ENCODE measurements around the gene OR4F15. TPM values are rescaled to one million over a fixed set of nuclear protein-coding genes. Genes with fewer than 3 reads are reported as not detected.

The OR4F15 gene
- total and polyA plus RNA-seq, 2 of the 8 experiments (the other 6 are each of a cell fraction or from before 2014, with no cell fraction given): not detected

DNA sequence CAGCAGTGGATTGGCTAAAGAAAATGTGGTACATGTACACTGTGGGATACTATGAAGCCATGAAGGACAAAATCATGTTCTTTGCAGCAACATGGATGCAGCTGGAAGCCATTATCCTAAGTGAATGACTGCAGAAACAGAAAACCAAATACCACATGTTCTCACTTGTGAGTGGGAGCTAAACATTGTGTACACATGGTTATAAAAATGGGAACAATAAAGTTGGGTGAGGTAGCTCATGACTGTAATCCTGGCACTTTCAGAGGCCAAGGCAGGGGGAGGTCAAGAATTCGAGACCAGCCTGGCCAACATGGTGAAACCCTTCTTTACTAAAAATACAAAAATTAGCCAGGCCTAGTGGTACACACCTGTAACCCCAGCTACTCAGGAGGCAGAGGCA, 12.3 kb upstream of the OR4F15 start:
- FAIRE-seq (no peak), DNase-seq (ENCODE audit: low read depth in 1 of 2, low spot score in 2 of 2) (no peak)
- TF ChIP-seq TEAD4 (IDR thresholded peaks at IDR 0.05; ENCODE audit: low read depth, low read length) (no peak), SP1 (IDR thresholded peaks at IDR 0.05; ENCODE audit: low read depth, low read length) (no peak), GTF2F1 (IDR thresholded peaks at IDR 0.05; ENCODE audit: borderline replicate concordance, low read depth, low read length) (no peak)
- TF ChIP-seq, protein P1, sequence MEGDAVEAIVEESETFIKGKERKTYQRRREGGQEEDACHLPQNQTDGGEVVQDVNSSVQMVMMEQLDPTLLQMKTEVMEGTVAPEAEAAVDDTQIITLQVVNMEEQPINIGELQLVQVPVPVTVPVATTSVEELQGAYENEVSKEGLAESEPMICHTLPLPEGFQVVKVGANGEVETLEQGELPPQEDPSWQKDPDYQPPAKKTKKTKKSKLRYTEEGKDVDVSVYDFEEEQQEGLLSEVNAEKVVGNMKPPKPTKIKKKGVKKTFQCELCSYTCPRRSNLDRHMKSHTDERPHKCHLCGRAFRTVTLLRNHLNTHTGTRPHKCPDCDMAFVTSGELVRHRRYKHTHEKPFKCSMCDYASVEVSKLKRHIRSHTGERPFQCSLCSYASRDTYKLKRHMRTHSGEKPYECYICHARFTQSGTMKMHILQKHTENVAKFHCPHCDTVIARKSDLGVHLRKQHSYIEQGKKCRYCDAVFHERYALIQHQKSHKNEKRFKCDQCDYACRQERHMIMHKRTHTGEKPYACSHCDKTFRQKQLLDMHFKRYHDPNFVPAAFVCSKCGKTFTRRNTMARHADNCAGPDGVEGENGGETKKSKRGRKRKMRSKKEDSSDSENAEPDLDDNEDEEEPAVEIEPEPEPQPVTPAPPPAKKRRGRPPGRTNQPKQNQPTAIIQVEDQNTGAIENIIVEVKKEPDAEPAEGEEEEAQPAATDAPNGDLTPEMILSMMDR (IDR thresholded peaks at IDR 0.05; ENCODE audit: control extremely low read depth in 1 of 3, insufficient read depth in 1 of 3, low read depth in 1 of 3, low read length in 3 of 3): no peak
- Histone ChIP-seq H3K56ac (replicated peaks; ENCODE audit: insufficient read length, low read depth, low read length) (no peak overlapping the region), H3K9me3 (ENCODE audit: insufficient read depth in 2 of 2, low read depth in 1 of 2, low read length in 1 of 2) (peaks cover 11 to 25% of the 10 kb centered on the region in 2 experiments; a peak in 3 of 4 replicates), H3K36me3 (ENCODE audit: control insufficient read depth in 2 of 4, insufficient read depth in 4 of 4, low read length in 3 of 4) (no peaks in the 10 kb centered on the region), H3K23me2 (ENCODE audit: low read depth, low read length) (no peaks in the 10 kb centered on the region), H4K20me1 (replicated peaks in 1 of 2; ENCODE audit: control insufficient read depth in 1 of 2, insufficient read depth in 2 of 2, low read length in 2 of 2) (no peaks in the 10 kb centered on the region), H3K4me3 (ENCODE audit: extremely low read depth in 1 of 4, insufficient read depth in 2 of 4, low read depth in 3 of 4, low read length in 4 of 4) (no peak overlapping the region), H2BK12ac (ENCODE audit: low read depth, low read length) (no peak overlapping the region), H3K4ac (replicated peaks; ENCODE audit: insufficient read length, low read depth, low read length) (no peak overlapping the region), H3K18ac (ENCODE audit: extremely low read depth, low read length) (no peak overlapping the region), H4K91ac (replicated peaks; ENCODE audit: insufficient read length, low read length) (no peak overlapping the region), H3K79me1 (ENCODE audit: low read depth, low read length) (no peaks in the 10 kb centered on the region), H3K9ac (replicated peaks in 1 of 4; ENCODE audit: extremely low read depth in 1 of 4, low read depth in 3 of 4, low read length in 3 of 4) (no peak overlapping the region), H3K79me2 (ENCODE audit: control insufficient read depth in 1 of 2, insufficient read depth in 2 of 2, low read length in 2 of 2) (no peaks in the 10 kb centered on the region), H3K27me3 (replicated peaks in 1 of 4; ENCODE audit: control insufficient read depth in 3 of 4, extremely low read depth in 1 of 4, insufficient read depth in 3 of 4, low read length in 3 of 4) (no peaks in the 10 kb centered on the region), H2AK5ac (ENCODE audit: low read depth, low read length) (no peak overlapping the region), H3K23ac (ENCODE audit: insufficient read length) (no peak overlapping the region), H3K27ac (ENCODE audit: low read depth, low read length) (no peak overlapping the region), H2AFZ (ENCODE audit: low read length) (no peak overlapping the region), H2BK5ac (ENCODE audit: low read depth, low read length) (no peak overlapping the region), H3K14ac (ENCODE audit: insufficient read length) (no peak overlapping the region), H4K8ac (ENCODE audit: extremely low read depth, insufficient read depth, low read length) (no peak overlapping the region), H4K5ac (ENCODE audit: insufficient read length, low read depth, low read length) (no peak overlapping the region), H3K4me2 (ENCODE audit: insufficient read depth in 1 of 2, low read depth in 2 of 2, low read length in 2 of 2) (no peak overlapping the region), H2BK20ac (ENCODE audit: low read length) (no peak overlapping the region), H2BK120ac (replicated peaks; ENCODE audit: low read depth, low read length) (no peak overlapping the region), H3K4me1 (replicated peaks in 1 of 4; ENCODE audit: control insufficient read depth in 3 of 4, insufficient read depth in 4 of 4, low read length in 3 of 4) (no peaks in the 10 kb centered on the region), H2BK15ac (ENCODE audit: low read length) (no peak overlapping the region)
- 78% methylated on average over 1 of the region's 1 CpG; no CpG with 5 or more reads in 1 of the 2 experiments for WGBS, 2 experiments (ENCODE audit: extremely low coverage in 1 of 2, insufficient coverage in 1 of 2, insufficient read length in 1 of 2, insufficient replicate concordance in 2 of 2, low coverage in 1 of 2, low lambda C conversion rate in 2 of 2, missing lambda C conversion rate in 1 of 2)
- ChIA-PET POLR2A (ENCODE audit: partially characterized antibody) (no interaction called here), CTCF (ENCODE audit: partially characterized antibody) (interaction anchor here (0.6 to 0.9 kb wide), 2 partner anchors 21 to 78 kb away, joined by 3 read pairs; no protein-coding TSS in a partner anchor)
